ENCODE measurements around the gene HSPB9. TPM values are rescaled to one million over a fixed set of nuclear protein-coding genes. Genes with fewer than 3 reads are reported as not detected.

HSPB9 gene
- polyA plus RNA-seq, 1 donor from 2014 or later, result not detected

GRCh38 chr17:42130310-42130936, 7.8 kb downstream of the HSPB9 start:
- no peak overlapping the region for H2AFZ ChIP-seq (ENCODE audit: low read depth, low read length)
- H3F3A ChIP-seq (ENCODE audit: insufficient read depth, low read length, poor library complexity, severe bottlenecking), result no peaks in the 10 kb centered on the region
- H3K9me3 ChIP-seq (ENCODE audit: low read length), result no peaks in the 10 kb centered on the region
- no peak overlapping the region for H3K27ac ChIP-seq (ENCODE audit: low read length)
- no peaks in the 10 kb centered on the region for H4K20me1 ChIP-seq (ENCODE audit: insufficient read depth)
- H3K4me2 ChIP-seq (ENCODE audit: low read length), result no peak overlapping the region
- no peaks in the 10 kb centered on the region for H3K36me3 ChIP-seq (ENCODE audit: insufficient read depth, low read length)
- TF ChIP-seq RAD21 (conservative IDR thresholded peaks at IDR 0.05), result no peak
- no peak for TF ChIP-seq TAF1 (IDR thresholded peaks at IDR 0.05; ENCODE audit: low read depth)
- TF ChIP-seq EZH2 (IDR thresholded peaks at IDR 0.05; ENCODE audit: borderline replicate concordance, insufficient read depth, low read length, poor library complexity, severe bottlenecking), result no peak
- TF ChIP-seq POLR2AphosphoS5 (IDR thresholded peaks at IDR 0.05), result no peak
- no peak for TF ChIP-seq CTCF (IDR thresholded peaks at IDR 0.05; ENCODE audit: poor library complexity, severe bottlenecking)
- no peak for TF ChIP-seq SMC3 (conservative IDR thresholded peaks at IDR 0.05; ENCODE audit: poor library complexity)
- TF ChIP-seq EP300 (conservative IDR thresholded peaks at IDR 0.05; ENCODE audit: poor library complexity, severe bottlenecking), result no peak
- TF ChIP-seq REST (IDR thresholded peaks at IDR 0.05; ENCODE audit: borderline replicate concordance), result no peak
- no peak for TF ChIP-seq MXI1 (conservative IDR thresholded peaks at IDR 0.05; ENCODE audit: poor library complexity, severe bottlenecking)
- no peaks in the 10 kb centered on the region for H3K9me2 ChIP-seq (ENCODE audit: insufficient read depth, low read length)
- no peak overlapping the region for H3K4me3 ChIP-seq (ENCODE audit: low read length)
- no peak overlapping the region for H3K9ac ChIP-seq (ENCODE audit: low read length)
- no peaks in the 10 kb centered on the region for H3K27me3 ChIP-seq (ENCODE audit: insufficient read depth, low read depth, low read length)
- H3K79me2 ChIP-seq (replicated peaks; ENCODE audit: insufficient read depth, low read length), result no peaks in the 10 kb centered on the region

- Histone ChIP-seq H2AFZ (ENCODE audit: low read depth, low read length) (no peak overlapping the region), H3K4me2 (ENCODE audit: low read length) (no peak overlapping the region), H3K9me3 (ENCODE audit: low read length) (no peaks in the 10 kb centered on the region), H3K9ac (ENCODE audit: low read length) (no peak overlapping the region), H3K27ac (ENCODE audit: low read length) (no peak overlapping the region), H3K27me3 (ENCODE audit: insufficient read depth, low read depth, low read length) (no peaks in the 10 kb centered on the region), H3K79me2 (replicated peaks; ENCODE audit: insufficient read depth, low read length) (no peaks in the 10 kb centered on the region), H3K36me3 (ENCODE audit: insufficient read depth, low read length) (no peaks in the 10 kb centered on the region), H3K4me3 (ENCODE audit: low read length) (no peak overlapping the region), H3K9me2 (ENCODE audit: insufficient read depth, low read length) (no peaks in the 10 kb centered on the region), H3F3A (ENCODE audit: insufficient read depth, low read length, poor library complexity, severe bottlenecking) (no peaks in the 10 kb centered on the region), H4K20me1 (ENCODE audit: insufficient read depth) (no peaks in the 10 kb centered on the region)
- TF ChIP-seq REST (IDR thresholded peaks at IDR 0.05; ENCODE audit: borderline replicate concordance) (no peak), CTCF (IDR thresholded peaks at IDR 0.05; ENCODE audit: poor library complexity, severe bottlenecking) (no peak), EP300 (conservative IDR thresholded peaks at IDR 0.05; ENCODE audit: poor library complexity, severe bottlenecking) (no peak), RAD21 (conservative IDR thresholded peaks at IDR 0.05) (no peak), POLR2AphosphoS5 (IDR thresholded peaks at IDR 0.05) (no peak), EZH2 (IDR thresholded peaks at IDR 0.05; ENCODE audit: borderline replicate concordance, insufficient read depth, low read length, poor library complexity, severe bottlenecking) (no peak), MXI1 (conservative IDR thresholded peaks at IDR 0.05; ENCODE audit: poor library complexity, severe bottlenecking) (no peak), SMC3 (conservative IDR thresholded peaks at IDR 0.05; ENCODE audit: poor library complexity) (no peak), TAF1 (IDR thresholded peaks at IDR 0.05; ENCODE audit: low read depth) (no peak)
Measured at GRCh38 chr17:42131232-42131631, 8.6 kb downstream of the HSPB9 start.

Data from neural cell (in vitro differentiated cells).